Glutamatergic neuron (in vitro differentiated cells): ENCODE data around the gene GDF7. TPM values are rescaled to one million over a fixed set of nuclear protein-coding genes. Genes with fewer than 3 reads are reported as not detected.

Source experiments
- DNase-seq: peaks from one replicate; pipeline ENCODE4 v3.0.0; 2022
- H3K27ac Mint-ChIP-seq: one replicate; pipeline ENCODE4 v1.8.0; 2020; ENCODE audit warnings: mild to moderate bottlenecking, mixed read lengths, inconsistent platforms; ENCODE audit not compliant: unreplicated experiment
- H3K27me3 Mint-ChIP-seq: one replicate; pipeline ENCODE4 v1.8.0; 2020; ENCODE audit warnings: mild to moderate bottlenecking, moderate library complexity, mixed read lengths, inconsistent platforms; ENCODE audit not compliant: unreplicated experiment
- H3K36me3 Mint-ChIP-seq: one replicate; pipeline ENCODE4 v1.8.0; 2020; ENCODE audit warnings: mild to moderate bottlenecking, mixed read lengths, inconsistent platforms; ENCODE audit not compliant: unreplicated experiment
- H3K4me1 Mint-ChIP-seq: one replicate; pipeline ENCODE4 v1.8.0; 2020; ENCODE audit warnings: mild to moderate bottlenecking, low read depth, mixed read lengths, inconsistent platforms; ENCODE audit not compliant: unreplicated experiment
- H3K4me3 Mint-ChIP-seq: one replicate; pipeline ENCODE4 v1.8.0; 2020; ENCODE audit warnings: mild to moderate bottlenecking, mixed read lengths, inconsistent platforms; ENCODE audit not compliant: unreplicated experiment
- H3K9me3 Mint-ChIP-seq: one replicate; pipeline ENCODE4 v1.8.0; 2020; ENCODE audit warnings: mild to moderate bottlenecking, moderate library complexity, mixed read lengths, inconsistent platforms; ENCODE audit not compliant: unreplicated experiment
- total RNA-seq: library from RNA; stranded (reverse); fragmentation: NEBNext Ultra II Directional; extraction: Animal tissue kit (Norgen Biotek cat#: 25700); gene quantifications from one replicate; pipeline ENCODE4 v1.2.1, GENCODE V29; 2021; ENCODE audit not compliant: unreplicated experiment
- TF ChIP-seq, protein P1 (sequence below): fragments of 200-600 bp; sonication (generic); IDR thresholded peaks from one replicate; pipeline ENCODE4 v1.5.0; 2021; ENCODE audit not compliant: partially characterized antibody, unreplicated experiment

GDF7 gene
- total RNA-seq, 1 donor from 2014 or later = not detected

DNA sequence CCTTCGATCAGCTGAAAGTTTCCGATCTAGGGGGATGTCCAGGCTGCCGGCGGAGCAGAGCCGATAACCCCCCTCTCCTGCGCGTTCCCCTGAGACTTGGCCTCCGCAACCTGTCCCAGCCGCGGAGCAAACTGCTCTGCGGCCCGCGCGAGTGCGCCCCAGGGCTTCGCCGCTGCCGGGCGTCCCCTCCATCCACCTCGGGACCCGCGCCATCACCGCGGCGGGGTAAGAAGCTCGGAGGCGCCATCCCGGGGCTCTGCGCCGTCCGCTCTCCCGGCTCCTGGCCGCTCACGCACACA, 990 bp upstream of the GDF7 start:
- H3K4me3 Mint-ChIP-seq = peak overlapping the region; percentile 71
- H3K4me1 Mint-ChIP-seq = peaks cover 3% of the 10 kb centered on the region
- DNase-seq = no peak
- peaks cover 23% of the 10 kb centered on the region for H3K27me3 Mint-ChIP-seq
- TF ChIP-seq, protein P1, sequence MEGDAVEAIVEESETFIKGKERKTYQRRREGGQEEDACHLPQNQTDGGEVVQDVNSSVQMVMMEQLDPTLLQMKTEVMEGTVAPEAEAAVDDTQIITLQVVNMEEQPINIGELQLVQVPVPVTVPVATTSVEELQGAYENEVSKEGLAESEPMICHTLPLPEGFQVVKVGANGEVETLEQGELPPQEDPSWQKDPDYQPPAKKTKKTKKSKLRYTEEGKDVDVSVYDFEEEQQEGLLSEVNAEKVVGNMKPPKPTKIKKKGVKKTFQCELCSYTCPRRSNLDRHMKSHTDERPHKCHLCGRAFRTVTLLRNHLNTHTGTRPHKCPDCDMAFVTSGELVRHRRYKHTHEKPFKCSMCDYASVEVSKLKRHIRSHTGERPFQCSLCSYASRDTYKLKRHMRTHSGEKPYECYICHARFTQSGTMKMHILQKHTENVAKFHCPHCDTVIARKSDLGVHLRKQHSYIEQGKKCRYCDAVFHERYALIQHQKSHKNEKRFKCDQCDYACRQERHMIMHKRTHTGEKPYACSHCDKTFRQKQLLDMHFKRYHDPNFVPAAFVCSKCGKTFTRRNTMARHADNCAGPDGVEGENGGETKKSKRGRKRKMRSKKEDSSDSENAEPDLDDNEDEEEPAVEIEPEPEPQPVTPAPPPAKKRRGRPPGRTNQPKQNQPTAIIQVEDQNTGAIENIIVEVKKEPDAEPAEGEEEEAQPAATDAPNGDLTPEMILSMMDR = no peak
- H3K9me3 Mint-ChIP-seq = peaks cover 6% of the 10 kb centered on the region
- no peaks in the 10 kb centered on the region for H3K36me3 Mint-ChIP-seq
- H3K27ac Mint-ChIP-seq = no peak overlapping the region

DNA sequence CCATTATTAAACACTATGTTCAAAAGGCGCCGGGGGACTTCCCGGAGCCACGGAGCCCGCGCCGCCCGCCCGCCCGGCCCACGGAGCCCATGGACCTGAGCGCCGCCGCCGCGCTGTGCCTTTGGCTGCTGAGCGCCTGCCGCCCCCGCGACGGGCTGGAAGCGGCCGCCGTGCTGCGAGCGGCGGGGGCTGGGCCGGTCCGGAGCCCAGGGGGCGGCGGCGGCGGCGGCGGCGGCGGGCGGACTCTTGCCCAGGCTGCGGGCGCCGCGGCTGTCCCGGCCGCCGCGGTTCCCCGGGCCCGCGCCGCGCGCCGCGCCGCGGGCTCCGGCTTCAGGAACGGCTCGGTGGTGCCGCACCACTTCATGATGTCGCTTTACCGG, 197 bp downstream of the GDF7 start:
- no peaks in the 10 kb centered on the region for H3K36me3 Mint-ChIP-seq
- H3K27me3 Mint-ChIP-seq = peaks cover 29% of the 10 kb centered on the region
- no peak overlapping the region for H3K27ac Mint-ChIP-seq
- peaks cover 3% of the 10 kb centered on the region for H3K4me1 Mint-ChIP-seq
- peaks cover 6% of the 10 kb centered on the region for H3K9me3 Mint-ChIP-seq
- no peak overlapping the region for H3K4me3 Mint-ChIP-seq
- DNase-seq = no peak
- TF ChIP-seq, protein P1 = no peak

DNA sequence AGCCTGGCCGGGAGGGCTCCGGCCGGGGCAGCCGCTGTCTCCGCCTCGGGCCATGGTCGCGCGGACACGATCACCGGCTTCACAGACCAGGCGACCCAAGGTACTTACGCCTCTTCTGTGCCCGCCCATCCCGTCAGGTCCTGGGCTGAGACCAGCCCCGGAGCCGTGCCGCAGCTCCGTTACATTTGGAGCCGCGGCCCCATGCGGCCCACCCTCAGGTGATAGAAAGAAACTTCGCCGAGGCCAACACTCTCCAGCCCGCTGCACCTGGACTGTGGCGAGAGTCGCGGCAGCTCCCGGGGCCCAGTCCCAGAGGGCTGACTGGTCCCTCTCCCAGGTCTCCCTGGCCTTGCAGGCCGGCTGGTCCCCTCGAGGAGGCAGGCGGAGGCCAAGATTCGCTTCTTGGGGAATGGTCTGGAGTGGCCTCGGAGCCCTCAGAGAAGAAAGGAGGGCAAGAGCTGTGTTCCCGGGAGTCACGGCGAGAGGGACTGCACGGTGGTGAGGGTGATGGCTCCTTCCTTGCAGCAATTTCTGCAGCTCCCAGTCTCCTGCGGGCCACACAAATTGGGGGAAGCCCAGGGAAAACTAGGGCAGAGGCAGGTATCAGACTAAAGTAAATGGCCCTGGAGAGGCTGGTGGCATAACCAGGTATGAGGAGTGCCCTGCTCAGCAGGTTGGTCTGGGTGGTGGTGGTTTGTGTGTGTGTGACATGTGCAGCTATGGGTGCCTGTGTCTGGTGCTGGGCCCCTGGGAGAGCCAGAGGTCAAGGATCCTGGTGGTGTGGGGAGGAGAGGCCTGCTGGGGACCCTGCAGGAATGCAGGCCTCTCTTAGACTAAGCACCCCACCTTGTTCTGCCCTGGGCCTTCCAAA, 822 bp downstream of the GDF7 start:
- TF ChIP-seq, protein P1 = no peak
- no peak for DNase-seq
- Mint-ChIP-seq H3K36me3 (no peaks in the 10 kb centered on the region), H3K27ac (no peak overlapping the region), H3K9me3 (peaks cover 6% of the 10 kb centered on the region), H3K27me3 (peaks cover 31% of the 10 kb centered on the region), H3K4me1 (peaks cover 3% of the 10 kb centered on the region), H3K4me3 (peak overlapping the region; percentile 49)

DNA sequence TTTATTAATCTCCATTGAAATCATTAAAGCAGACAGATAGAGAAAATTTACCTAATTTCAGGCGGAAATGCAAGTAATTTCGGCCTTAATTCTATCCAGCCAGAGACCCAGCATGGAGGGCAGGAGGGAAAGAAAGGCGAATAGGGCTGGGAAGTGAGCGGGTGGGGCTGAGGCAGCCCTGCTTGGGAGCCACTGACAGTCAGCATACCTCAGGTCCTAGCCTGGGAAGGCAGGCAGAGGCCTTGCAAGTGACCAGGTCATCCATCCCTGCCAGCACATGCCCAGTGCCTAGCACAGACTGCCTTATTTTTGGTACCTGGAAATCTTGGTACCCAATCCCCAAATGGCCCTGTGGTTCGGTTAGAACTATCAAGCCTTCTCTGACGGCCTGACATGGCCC, 1.5 kb downstream of the GDF7 start:
- Mint-ChIP-seq H3K9me3 (peaks cover 8% of the 10 kb centered on the region), H3K4me1 (peaks cover 3% of the 10 kb centered on the region), H3K4me3 (peak overlapping the region; percentile 49), H3K27ac (no peak overlapping the region), H3K36me3 (no peaks in the 10 kb centered on the region), H3K27me3 (peaks cover 31% of the 10 kb centered on the region)
- DNase-seq = no peak
- TF ChIP-seq, protein P1 = no peak

DNA sequence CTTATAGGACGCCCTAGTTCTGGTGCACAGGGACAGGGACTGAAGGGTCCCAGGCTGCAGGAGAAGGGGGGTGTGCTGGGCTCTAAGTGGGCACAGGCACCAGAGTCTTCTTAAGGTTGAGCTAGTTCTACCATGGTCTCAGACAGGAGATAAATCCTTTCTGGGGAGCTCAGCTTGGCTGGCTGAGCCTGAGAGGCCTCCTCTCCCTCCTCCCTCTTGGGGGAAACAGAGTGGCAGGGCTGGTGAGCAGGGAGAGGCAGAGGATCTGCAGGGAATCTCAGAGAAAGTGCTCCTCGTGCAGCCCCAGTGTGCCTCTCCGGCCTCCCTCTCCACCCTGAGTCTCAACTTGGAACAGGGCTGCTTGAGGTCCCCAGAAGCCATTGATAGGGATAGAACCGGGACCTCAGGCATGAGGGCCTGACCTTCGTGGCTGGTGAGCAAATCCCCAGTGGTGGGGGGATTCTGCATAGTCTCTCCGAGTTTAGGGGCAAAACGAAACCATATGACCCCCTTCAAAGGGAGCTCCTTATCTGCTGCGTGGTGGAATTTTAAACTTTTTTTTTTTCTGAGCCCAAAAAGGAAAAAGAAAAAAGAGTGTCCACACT, 2.0 kb downstream of the GDF7 start:
- peaks cover 32% of the 10 kb centered on the region for H3K27me3 Mint-ChIP-seq
- TF ChIP-seq, protein P1 = no peak
- no peaks in the 10 kb centered on the region for H3K36me3 Mint-ChIP-seq
- no peak overlapping the region for H3K27ac Mint-ChIP-seq
- H3K4me3 Mint-ChIP-seq = no peak overlapping the region
- no peaks in the 10 kb centered on the region for H3K4me1 Mint-ChIP-seq
- DNase-seq = no peak
- peaks cover 8% of the 10 kb centered on the region for H3K9me3 Mint-ChIP-seq
